GM12865 (cell line): ENCODE measurements around the gene ABR.

Source experiments
- DNase-seq: peaks from one replicate; pipeline ENCODE4 v3.0.0; 2010; ENCODE audit warnings: low read depth
- H3K4me3 ChIP-seq: 2 replicates; pipeline ENCODE4 v1.5.1; 2011; ENCODE audit warnings: mild to moderate bottlenecking, low read depth, low read length, control low read depth
- TF ChIP-seq, protein P1 (sequence below): IDR thresholded peaks from 2 replicates; pipeline ENCODE4 v1.5.1; 2011; ENCODE audit warnings: low read length, control low read depth, low read depth, inconsistent platforms; ENCODE audit not compliant: insufficient read depth; ENCODE audit errors: missing control alignments

The ABR gene

DNA sequence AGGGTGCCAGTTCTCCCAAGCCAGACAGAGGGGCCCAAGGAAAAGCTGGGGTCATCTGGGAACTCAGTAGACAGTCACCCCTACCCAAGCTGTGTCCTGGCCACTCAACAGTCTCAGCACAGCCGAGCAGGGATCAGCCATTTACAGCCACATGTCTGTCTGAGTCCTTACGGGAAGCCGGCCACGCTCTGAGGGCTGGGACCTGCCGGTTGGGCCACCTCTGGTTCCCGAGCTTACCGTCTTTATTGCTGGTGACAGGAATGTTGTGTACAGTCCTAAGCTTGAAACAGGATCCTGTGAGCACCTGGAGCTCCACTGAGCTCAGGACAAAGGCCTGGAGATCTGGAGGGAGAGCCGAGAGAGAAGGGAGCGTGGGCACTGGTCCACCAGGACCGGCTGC, 123.0 kb downstream of the ABR start:
- DNase-seq: no peak
- no peak overlapping the region for H3K4me3 ChIP-seq
- TF ChIP-seq, protein P1, sequence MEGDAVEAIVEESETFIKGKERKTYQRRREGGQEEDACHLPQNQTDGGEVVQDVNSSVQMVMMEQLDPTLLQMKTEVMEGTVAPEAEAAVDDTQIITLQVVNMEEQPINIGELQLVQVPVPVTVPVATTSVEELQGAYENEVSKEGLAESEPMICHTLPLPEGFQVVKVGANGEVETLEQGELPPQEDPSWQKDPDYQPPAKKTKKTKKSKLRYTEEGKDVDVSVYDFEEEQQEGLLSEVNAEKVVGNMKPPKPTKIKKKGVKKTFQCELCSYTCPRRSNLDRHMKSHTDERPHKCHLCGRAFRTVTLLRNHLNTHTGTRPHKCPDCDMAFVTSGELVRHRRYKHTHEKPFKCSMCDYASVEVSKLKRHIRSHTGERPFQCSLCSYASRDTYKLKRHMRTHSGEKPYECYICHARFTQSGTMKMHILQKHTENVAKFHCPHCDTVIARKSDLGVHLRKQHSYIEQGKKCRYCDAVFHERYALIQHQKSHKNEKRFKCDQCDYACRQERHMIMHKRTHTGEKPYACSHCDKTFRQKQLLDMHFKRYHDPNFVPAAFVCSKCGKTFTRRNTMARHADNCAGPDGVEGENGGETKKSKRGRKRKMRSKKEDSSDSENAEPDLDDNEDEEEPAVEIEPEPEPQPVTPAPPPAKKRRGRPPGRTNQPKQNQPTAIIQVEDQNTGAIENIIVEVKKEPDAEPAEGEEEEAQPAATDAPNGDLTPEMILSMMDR: no peak

DNA sequence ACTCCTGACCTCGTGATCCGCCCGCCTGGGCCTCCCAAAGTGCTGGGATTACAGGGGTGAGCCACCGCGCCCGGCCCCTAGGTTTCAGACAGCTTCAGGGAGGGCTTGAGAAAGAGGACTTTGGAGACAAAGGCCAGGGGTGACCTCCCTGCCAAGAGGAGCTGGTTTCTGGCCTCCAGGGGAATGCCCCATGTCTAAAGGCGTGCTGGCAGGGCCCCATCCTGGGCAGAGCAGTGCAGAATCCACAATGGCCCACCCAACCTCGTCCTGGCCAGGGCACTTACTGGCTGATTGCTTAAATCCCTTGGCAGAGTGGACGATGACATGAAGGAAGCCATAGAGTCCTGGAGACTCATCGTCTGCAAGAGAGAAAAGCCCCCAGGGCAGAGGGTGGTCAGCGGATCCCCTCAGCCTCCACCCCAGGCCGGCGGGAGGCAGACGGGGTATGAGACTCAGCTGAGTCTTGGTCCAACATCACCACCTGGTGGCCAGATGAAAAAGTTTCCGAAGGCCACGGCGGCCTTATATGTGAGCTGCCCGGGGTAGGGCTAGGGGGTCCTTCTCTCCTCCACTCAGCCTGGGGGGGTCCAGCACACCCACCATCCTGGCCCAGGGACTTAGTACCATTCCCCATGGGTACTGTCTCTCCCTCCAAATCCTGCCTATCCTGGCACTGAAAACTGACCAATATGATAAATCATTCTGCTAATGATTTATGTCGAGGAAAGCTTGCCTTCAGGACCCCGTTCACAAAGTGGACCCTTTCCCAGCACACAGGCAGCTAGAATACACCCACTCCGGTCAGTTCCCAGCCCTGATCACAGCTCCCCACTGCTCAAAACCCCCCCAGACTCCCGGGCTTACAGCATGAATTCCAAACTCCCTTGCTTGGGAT, 123.8 kb downstream of the ABR start:
- peak; percentile 52 for DNase-seq
- TF ChIP-seq, protein P1: peak; percentile 55
- H3K4me3 ChIP-seq: no peak overlapping the region

DNA sequence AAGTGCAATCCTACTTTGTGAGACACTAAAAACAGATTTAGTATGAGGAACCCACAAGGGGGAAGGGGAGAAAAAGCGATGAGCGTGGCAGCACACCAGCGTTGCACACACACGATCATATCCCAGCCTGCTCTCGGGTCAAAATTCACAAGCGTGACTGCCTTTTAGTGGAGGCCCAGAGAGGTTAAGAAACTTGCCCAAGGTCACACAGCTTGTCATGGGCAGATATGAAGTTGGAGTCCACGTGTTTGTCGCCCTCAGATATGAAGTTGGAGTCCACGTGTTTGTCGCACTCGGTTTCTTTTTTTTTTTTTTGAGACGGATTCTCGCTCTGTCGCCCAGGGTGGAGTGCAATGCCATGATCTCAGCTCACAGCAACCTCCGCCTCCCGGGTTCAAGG, 124.5 kb downstream of the ABR start:
- no peak overlapping the region for H3K4me3 ChIP-seq
- DNase-seq: no peak
- TF ChIP-seq, protein P1: no peak

DNA sequence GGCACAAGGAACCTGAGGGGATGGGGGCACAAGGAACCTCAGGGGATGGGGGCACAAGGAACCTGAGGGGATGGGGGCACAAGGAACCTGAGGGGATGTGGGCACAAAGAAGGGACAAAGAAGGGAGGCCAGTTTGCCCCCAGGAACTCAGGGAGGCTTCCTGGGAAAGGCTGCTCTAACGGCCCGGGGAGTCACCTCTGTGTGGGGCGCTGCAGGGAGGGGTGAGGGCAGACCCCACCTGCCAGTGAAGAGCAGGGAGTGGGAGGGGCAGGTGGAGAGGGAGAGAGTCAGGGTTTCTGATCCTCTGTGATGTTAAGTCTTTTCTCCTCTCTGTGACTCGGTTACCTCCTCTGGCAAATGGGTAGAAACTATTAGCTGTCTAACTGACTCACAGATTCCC, 125.1 kb downstream of the ABR start:
- TF ChIP-seq, protein P1: no peak
- H3K4me3 ChIP-seq: no peak overlapping the region
- DNase-seq: no peak

DNA sequence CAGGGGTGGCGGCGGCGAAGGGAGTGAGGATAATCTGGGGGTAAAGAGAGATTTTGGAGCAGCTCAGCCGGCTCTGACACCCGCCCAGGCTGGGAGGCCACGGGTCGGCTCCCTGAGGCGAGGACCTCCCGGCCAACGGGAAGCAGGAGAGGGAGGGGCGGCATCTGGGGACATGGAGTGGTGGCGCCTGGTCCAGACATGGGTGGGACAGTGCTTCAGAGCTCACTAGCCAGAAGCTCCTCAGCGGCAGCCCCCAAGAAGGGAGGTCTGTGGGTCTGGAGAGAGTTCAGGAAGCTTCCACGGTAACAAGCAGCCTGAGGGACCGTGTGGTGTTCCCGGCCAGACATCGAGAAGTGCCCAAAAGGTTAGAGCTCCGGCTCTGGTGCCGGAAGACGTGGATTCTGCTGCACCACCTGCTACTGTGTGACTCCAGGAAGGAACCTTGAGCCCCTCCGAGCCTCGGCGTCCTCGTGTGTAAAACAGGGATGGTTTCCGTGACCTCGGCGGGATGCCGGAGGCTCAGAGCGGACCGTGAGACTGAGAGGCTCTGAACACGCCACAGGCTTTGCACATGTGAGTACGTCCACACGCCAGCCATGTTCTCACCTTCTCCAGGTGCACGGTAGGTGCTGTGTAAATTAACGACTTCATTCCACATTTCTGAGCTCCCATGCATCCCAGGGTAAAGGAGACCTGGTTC, 126.0 kb downstream of the ABR start:
- TF ChIP-seq, protein P1: no peak
- no peak overlapping the region for H3K4me3 ChIP-seq
- DNase-seq: no peak

DNA sequence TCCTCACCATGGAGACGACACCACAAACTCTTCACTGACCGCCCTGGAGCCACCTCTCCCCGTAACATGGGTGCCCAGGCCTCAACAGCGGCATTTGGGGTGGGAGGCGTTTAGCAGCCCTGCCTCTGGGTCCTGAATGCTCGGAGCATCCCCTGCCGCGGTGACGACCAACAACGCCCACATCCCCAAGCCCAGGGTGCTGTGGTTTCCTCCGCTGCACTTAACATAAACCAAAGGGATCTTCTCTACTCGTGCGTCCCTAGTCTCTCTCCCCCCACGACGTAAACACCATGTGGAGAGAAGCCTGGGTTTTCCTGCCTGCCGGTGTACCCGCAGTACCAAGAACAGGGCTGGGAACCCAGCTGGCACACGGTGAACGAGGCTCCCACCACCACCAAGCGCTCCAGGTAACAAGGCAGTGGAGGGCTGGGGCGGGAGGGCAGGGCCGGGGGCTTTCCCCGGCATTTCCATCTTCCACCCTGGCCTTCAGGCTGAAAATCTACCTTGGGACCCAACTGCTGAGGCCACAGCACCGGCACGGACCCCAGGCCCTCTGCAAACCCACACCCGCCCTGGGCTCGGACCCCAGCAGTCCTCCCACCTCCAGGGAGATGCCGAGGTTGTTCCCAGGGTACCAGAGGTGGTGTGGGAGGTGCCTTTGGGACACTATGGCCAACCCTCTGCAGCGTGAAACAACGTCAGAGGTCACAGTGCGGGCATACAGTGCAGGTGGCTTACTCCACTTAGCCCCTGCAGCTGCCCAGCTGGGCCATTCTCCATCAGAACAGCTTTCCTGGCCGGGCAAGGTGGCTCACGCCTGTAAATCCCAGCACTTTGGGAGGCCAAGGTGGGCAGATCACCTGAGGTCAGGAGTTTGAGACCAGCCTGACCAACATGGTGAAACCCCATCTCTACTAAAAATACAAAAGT, 128.5 kb downstream of the ABR start:
- no peak overlapping the region for H3K4me3 ChIP-seq
- DNase-seq: no peak
- TF ChIP-seq, protein P1: no peak
